Caco-2 (cell line): ENCODE data around the gene CRYBG2. TPM values are rescaled to one million over a fixed set of nuclear protein-coding genes. Genes with fewer than 3 reads are reported as not detected.
A peak's percentile ranks its signal among the peaks of the same experiment; 100 is the strongest.

Experiments used
- BruUV-seq: library from RNA; stranded (reverse); fragments of 400-500 nt; replicated peaks from 2 replicates; lab custom pipeline; 2021; lab: Mats Ljungman, UMichigan
- CTCF ChIA-PET: fragments of 300-600 bp; sonication (Branson Sonifier 250); formaldehyde crosslinking; loops from one replicate; lab custom pipeline; 2022; ENCODE audit warnings: antibody characterized with exemption; lab: Charles Lee
- POLR2A ChIA-PET: fragments of 300-600 bp; sonication (Branson Sonifier 250); formaldehyde crosslinking; loops from one replicate; lab custom pipeline; 2022; ENCODE audit warnings: antibody characterized with exemption; lab: Charles Lee
- DNase-seq, 2 experiments: peaks; one replicate each; pipeline versions ENCODE4 v3.0.0 to v3.0.0-alpha.2; 2020 to 2022
- H3K27me3 ChIP-seq: replicated peaks from 2 replicates; pipeline ENCODE4 v1.6.0; 2011; ENCODE audit warnings: low read length; ENCODE audit not compliant: control insufficient read depth, insufficient read depth
- H3K36me3 ChIP-seq: 2 replicates; pipeline ENCODE4 v1.5.1; 2011; ENCODE audit warnings: low read length; ENCODE audit not compliant: control insufficient read depth, insufficient read depth
- H3K4me1 ChIP-seq: fragments of 250-450 bp; sonication (Bioruptor Pico); 2 replicates; pipeline ENCODE4 v1.5.1; 2020; ENCODE audit warnings: mild to moderate bottlenecking
- H3K4me3 ChIP-seq: 2 replicates; pipeline ENCODE4 v1.5.1; 2011; ENCODE audit warnings: low read depth, mild to moderate bottlenecking, control low read depth, low read length
- H3K9me3 ChIP-seq: fragments of 250-450 bp; sonication (Bioruptor Pico); 2 replicates; pipeline ENCODE4 v1.5.1; 2020; ENCODE audit warnings: mild to moderate bottlenecking, moderate library complexity
- H3K27ac Mint-ChIP-seq: one replicate; pipeline ENCODE4 v1.8.0; 2022; ENCODE audit warnings: mixed read lengths; ENCODE audit not compliant: unreplicated experiment
- H3K27me3 Mint-ChIP-seq: one replicate; pipeline ENCODE4 v1.8.0; 2022; ENCODE audit warnings: mixed read lengths; ENCODE audit not compliant: insufficient read depth, unreplicated experiment
- H3K36me3 Mint-ChIP-seq: one replicate; pipeline ENCODE4 v1.8.0; 2022; ENCODE audit warnings: mild to moderate bottlenecking, mixed read lengths; ENCODE audit not compliant: insufficient read depth, unreplicated experiment
- H3K4me1 Mint-ChIP-seq: one replicate; pipeline ENCODE4 v1.8.0; 2022; ENCODE audit warnings: low read depth, mixed read lengths; ENCODE audit not compliant: unreplicated experiment
- H3K4me3 Mint-ChIP-seq: one replicate; pipeline ENCODE4 v1.8.0; 2022; ENCODE audit warnings: mild to moderate bottlenecking, moderate library complexity, mixed read lengths; ENCODE audit not compliant: unreplicated experiment
- H3K9me3 Mint-ChIP-seq: one replicate; pipeline ENCODE4 v1.8.0; 2022; ENCODE audit warnings: mixed read lengths; ENCODE audit not compliant: unreplicated experiment
- intact Hi-C: fragments of 100-400 bp; cut with micrococcal nuclease; formaldehyde crosslinking; loops from one replicate; pipeline ENCODE4 v1.10.0; 2022; ENCODE audit not compliant: unreplicated experiment
- total RNA-seq: library from RNA; stranded (reverse); gene quantifications from 2 replicates; pipeline ENCODE4 v1.2.3, GENCODE V29; 2022
- TF ChIP-seq, protein P1 (sequence below), 2 experiments: fragments of 200-600 bp in 1 of 2; IDR thresholded peaks; 1 replicate in 1 of 2; 2 replicates in 1 of 2; pipeline versions ENCODE4 v1.5.1 to v1.8.0; 2011 to 2022; ENCODE audit warnings: antibody characterized with exemption in 1 of 2, control low read depth in 1 of 2, inconsistent platforms in 1 of 2, low read depth in 1 of 2, low read length in 1 of 2, mild to moderate bottlenecking in 1 of 2, moderate library complexity in 1 of 2; ENCODE audit not compliant: insufficient read depth in 1 of 2, severe bottlenecking in 1 of 2, unreplicated experiment in 1 of 2

The CRYBG2 gene
- total RNA-seq, 1 experiment from 2014 or later: 66.1 TPM

DNA sequence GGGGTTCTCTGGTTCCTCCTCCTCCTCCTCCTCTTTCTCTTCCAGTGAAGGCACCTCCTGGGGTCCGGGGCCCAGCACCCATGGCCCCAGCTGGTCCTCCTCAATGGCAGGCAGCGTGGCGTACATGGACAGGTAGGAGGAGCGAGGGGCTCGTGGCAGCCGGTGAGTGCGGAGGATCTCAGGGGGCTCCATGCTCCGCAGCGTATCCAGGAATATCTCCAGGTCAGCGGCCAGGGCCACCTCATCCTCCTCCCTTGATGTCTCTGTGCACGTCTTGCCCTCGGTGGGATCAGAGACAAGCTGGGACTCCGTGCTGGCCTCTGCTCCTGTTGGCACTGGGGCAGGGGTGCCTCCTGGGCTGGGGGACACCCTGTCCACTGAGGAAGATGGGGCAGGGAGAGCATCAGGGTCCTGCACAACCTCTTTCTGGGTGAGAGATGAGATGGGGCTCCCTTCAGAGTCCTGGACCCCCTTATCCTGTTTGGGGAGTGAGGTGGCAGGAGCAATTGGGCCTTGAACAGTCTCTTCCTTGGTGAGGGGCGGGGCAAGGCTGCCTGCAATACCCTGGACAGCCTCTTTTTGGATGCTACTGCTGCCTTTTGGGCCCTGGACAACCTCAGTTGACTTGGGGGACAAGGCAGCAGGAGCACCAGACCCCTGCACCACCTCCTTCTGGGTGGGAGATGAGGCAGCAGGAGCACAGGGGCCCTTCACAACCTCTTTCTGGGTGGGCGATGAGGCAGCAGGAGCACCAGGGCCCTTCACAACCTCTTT lies 9.6 kb downstream of the CRYBG2 start:
- Histone ChIP-seq H3K4me3 (no peak overlapping the region), H3K4me1 (peaks cover 9% of the 10 kb centered on the region), H3K9me3 (no peaks in the 10 kb centered on the region), H3K27me3 (no peaks in the 10 kb centered on the region), H3K36me3 (peaks cover 4% of the 10 kb centered on the region; the same call in 1 of the 2 replicates)
- BruUV-seq: no TSS peak
- Mint-ChIP-seq H3K27ac (peak overlapping the region; percentile 32), H3K4me3 (no peak overlapping the region), H3K36me3 (peaks cover 80% of the 10 kb centered on the region), H3K27me3 (no peaks in the 10 kb centered on the region), H3K4me1 (no peaks in the 10 kb centered on the region), H3K9me3 (no peaks in the 10 kb centered on the region)
- no peak for DNase-seq
- intact Hi-C loops: no loop called here
- POLR2A ChIA-PET: no interaction called here
- CTCF ChIA-PET: no interaction called here
- TF ChIP-seq, protein P1, sequence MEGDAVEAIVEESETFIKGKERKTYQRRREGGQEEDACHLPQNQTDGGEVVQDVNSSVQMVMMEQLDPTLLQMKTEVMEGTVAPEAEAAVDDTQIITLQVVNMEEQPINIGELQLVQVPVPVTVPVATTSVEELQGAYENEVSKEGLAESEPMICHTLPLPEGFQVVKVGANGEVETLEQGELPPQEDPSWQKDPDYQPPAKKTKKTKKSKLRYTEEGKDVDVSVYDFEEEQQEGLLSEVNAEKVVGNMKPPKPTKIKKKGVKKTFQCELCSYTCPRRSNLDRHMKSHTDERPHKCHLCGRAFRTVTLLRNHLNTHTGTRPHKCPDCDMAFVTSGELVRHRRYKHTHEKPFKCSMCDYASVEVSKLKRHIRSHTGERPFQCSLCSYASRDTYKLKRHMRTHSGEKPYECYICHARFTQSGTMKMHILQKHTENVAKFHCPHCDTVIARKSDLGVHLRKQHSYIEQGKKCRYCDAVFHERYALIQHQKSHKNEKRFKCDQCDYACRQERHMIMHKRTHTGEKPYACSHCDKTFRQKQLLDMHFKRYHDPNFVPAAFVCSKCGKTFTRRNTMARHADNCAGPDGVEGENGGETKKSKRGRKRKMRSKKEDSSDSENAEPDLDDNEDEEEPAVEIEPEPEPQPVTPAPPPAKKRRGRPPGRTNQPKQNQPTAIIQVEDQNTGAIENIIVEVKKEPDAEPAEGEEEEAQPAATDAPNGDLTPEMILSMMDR (IDR thresholded peaks at IDR 0.05; ENCODE audit: insufficient read depth in 1 of 2, low read depth in 1 of 2, low read length in 1 of 2, severe bottlenecking in 1 of 2, unreplicated experiment in 1 of 2): no peak

DNA sequence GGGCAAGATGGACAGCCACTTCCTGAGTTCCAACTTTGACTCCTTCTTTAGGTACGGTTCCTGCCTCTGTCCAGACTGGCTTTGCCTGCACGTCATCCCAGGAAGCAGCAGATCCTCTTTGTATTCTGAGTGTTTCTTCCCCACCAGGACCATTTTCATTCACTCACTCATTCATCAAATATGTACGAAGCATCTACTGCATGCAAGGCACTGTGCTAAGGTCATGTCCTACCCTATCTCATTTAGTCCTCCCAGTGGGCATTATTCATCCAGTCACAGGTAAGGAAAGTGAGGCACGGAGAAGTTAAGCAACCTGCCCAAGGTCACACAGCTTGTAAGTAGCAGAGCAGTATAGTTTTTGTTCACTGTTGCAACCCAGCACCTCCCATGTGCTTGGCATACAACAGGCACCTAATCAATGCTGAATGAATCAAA lies 13.9 kb downstream of the CRYBG2 start:
- Mint-ChIP-seq H3K4me3 (no peak overlapping the region), H3K4me1 (no peaks in the 10 kb centered on the region), H3K27ac (no peak overlapping the region), H3K27me3 (no peaks in the 10 kb centered on the region), H3K36me3 (peaks cover 82% of the 10 kb centered on the region), H3K9me3 (no peaks in the 10 kb centered on the region)
- Histone ChIP-seq H3K27me3 (no peaks in the 10 kb centered on the region), H3K36me3 (peaks cover 4% of the 10 kb centered on the region), H3K9me3 (no peaks in the 10 kb centered on the region), H3K4me1 (no peaks in the 10 kb centered on the region), H3K4me3 (no peak overlapping the region)
- BruUV-seq: no TSS peak
- intact Hi-C loops: no loop called here
- CTCF ChIA-PET: interaction anchor here (0.5 kb wide), 1 partner anchor 11 kb away, joined by 3 read pairs; no protein-coding TSS in a partner anchor
- POLR2A ChIA-PET: no interaction called here
- DNase-seq: no peak
- TF ChIP-seq, protein P1 (IDR thresholded peaks at IDR 0.05; ENCODE audit: insufficient read depth in 1 of 2, low read depth in 1 of 2, low read length in 1 of 2, severe bottlenecking in 1 of 2, unreplicated experiment in 1 of 2): no peak

DNA sequence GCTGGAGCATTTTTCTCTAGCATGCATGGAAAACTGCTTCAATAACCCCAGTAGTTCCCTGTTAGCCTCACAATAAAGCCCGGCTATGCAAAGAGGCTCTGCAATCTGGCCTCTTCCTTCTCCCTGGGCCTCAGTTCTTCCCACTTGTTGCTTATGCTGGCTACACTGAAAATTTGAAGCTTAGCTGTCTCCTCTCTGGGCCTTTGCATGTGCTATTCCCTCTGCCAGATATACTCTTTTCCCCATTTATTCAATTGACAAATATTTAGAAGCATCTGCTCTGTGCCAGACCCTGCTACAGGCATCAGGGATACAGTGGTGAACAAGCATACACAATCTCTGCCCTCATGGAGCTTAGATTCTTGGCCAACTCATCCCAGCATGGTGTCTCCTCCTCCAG lies 15.3 kb downstream of the CRYBG2 start:
- Mint-ChIP-seq H3K4me3 (no peak overlapping the region), H3K4me1 (no peaks in the 10 kb centered on the region), H3K27me3 (no peaks in the 10 kb centered on the region), H3K36me3 (peaks cover 81% of the 10 kb centered on the region), H3K27ac (no peak overlapping the region), H3K9me3 (no peaks in the 10 kb centered on the region)
- Histone ChIP-seq H3K36me3 (peaks cover 4% of the 10 kb centered on the region), H3K4me1 (no peaks in the 10 kb centered on the region), H3K27me3 (no peaks in the 10 kb centered on the region), H3K4me3 (no peak overlapping the region), H3K9me3 (no peaks in the 10 kb centered on the region)
- no peak for DNase-seq
- POLR2A ChIA-PET: no interaction called here
- intact Hi-C loops: no loop called here
- TF ChIP-seq, protein P1 (IDR thresholded peaks at IDR 0.05; ENCODE audit: insufficient read depth in 1 of 2, low read depth in 1 of 2, low read length in 1 of 2, severe bottlenecking in 1 of 2, unreplicated experiment in 1 of 2): no peak
- no TSS peak for BruUV-seq
- CTCF ChIA-PET: no interaction called here
